H1 (cell line): Measurements from ENCODE around the gene GLB1L2. TPM values are rescaled to one million over a fixed set of nuclear protein-coding genes. Genes with fewer than 3 reads are reported as not detected.

ENCODE experiments used
- CTCF ChIA-PET: fragments of 300-600 bp; sonication (Branson Sonifier 250); formaldehyde crosslinking; loops from one replicate; lab custom pipeline; 2021; ENCODE audit not compliant: partially characterized antibody; lab: Charles Lee
- POLR2A ChIA-PET: fragments of 300-600 bp; sonication (Branson Sonifier 250); formaldehyde crosslinking; loops from one replicate; lab custom pipeline; 2021; ENCODE audit warnings: inconsistent platforms; ENCODE audit not compliant: partially characterized antibody; lab: Charles Lee
- DNase-seq, 2 experiments: peaks; one replicate each; pipeline versions ENCODE4 v3.0.0 to v3.0.0-alpha.2; 2010 to 2022; ENCODE audit warnings: low spot score in 2 of 2, low read depth in 1 of 2, mixed read lengths in 1 of 2
- FAIRE-seq: peaks from 2 replicates; lab custom pipeline; 2011; peaks lifted over from hg19 to GRCh38; lab: Jason Lieb, UNC
- H2AFZ ChIP-seq: 2 replicates; pipeline ENCODE4 v1.8.1; 2012; ENCODE audit warnings: low read length, inconsistent platforms
- H2AK5ac ChIP-seq: 2 replicates; pipeline ENCODE4 v1.6.1; 2013; ENCODE audit warnings: low read depth, low read length
- H2BK120ac ChIP-seq: replicated peaks from 2 replicates; pipeline ENCODE3; 2013; ENCODE audit warnings: low read depth, low read length, inconsistent platforms
- H2BK12ac ChIP-seq: 2 replicates; pipeline ENCODE4 v1.6.1; 2013; ENCODE audit warnings: low read depth, low read length
- H2BK15ac ChIP-seq: 2 replicates; pipeline ENCODE4 v1.6.1; 2013; ENCODE audit warnings: low read length
- H2BK20ac ChIP-seq: 2 replicates; pipeline ENCODE4 v1.6.1; 2013; ENCODE audit warnings: low read length
- H2BK5ac ChIP-seq: 2 replicates; pipeline ENCODE4 v1.6.1; 2013; ENCODE audit warnings: low read depth, low read length
- H3K14ac ChIP-seq: 2 replicates; pipeline ENCODE4 v1.6.1; 2013; ENCODE audit warnings: inconsistent platforms; ENCODE audit not compliant: insufficient read length
- H3K18ac ChIP-seq: 2 replicates; pipeline ENCODE4 v1.6.1; 2013; ENCODE audit warnings: low read length; ENCODE audit errors: extremely low read depth
- H3K23ac ChIP-seq: 2 replicates; pipeline ENCODE4 v1.6.1; 2013; ENCODE audit warnings: inconsistent platforms; ENCODE audit not compliant: insufficient read length
- H3K23me2 ChIP-seq: 2 replicates; pipeline ENCODE4 v1.6.1; 2013; ENCODE audit warnings: low read depth, low read length
- H3K27ac ChIP-seq: 2 replicates; pipeline ENCODE4 v1.6.1; 2011; ENCODE audit warnings: low read depth, low read length, inconsistent platforms
- H3K27me3 ChIP-seq, 4 experiments: replicated peaks in 1 of 4; 1 replicate in 1 of 4; 2 replicates in 3 of 4; pipeline versions ENCODE4 v1.6.1 to v1.8.1; 2011 to 2013; ENCODE audit warnings: low read length in 3 of 4, mild to moderate bottlenecking in 3 of 4, inconsistent platforms in 2 of 4, mixed read lengths in 2 of 4, moderate library complexity in 1 of 4; ENCODE audit not compliant: control insufficient read depth in 3 of 4, insufficient read depth in 3 of 4; ENCODE audit errors: extremely low read depth in 1 of 4
- H3K36me3 ChIP-seq, 4 experiments: 2 replicates each; pipeline versions ENCODE4 v1.6.1 to v1.8.1; 2011 to 2013; ENCODE audit warnings: mild to moderate bottlenecking in 4 of 4, low read length in 3 of 4, moderate library complexity in 2 of 4, control low read depth in 1 of 4, inconsistent platforms in 1 of 4; ENCODE audit not compliant: insufficient read depth in 4 of 4, control insufficient read depth in 2 of 4
- H3K4ac ChIP-seq: replicated peaks from 2 replicates; pipeline ENCODE3; 2013; ENCODE audit warnings: low read length, low read depth, mixed read lengths, inconsistent platforms; ENCODE audit not compliant: insufficient read length
- H3K4me1 ChIP-seq, 4 experiments: replicated peaks in 1 of 4; 1 replicate in 1 of 4; 2 replicates in 3 of 4; pipeline versions ENCODE4 v1.6.1 to v1.8.1; 2011 to 2013; ENCODE audit warnings: low read length in 3 of 4, inconsistent platforms in 2 of 4, mixed read lengths in 1 of 4; ENCODE audit not compliant: insufficient read depth in 4 of 4, control insufficient read depth in 3 of 4
- H3K4me2 ChIP-seq, 2 experiments: 2 replicates each; pipeline versions ENCODE4 v1.6.1 to v1.8.1; 2011 to 2013; ENCODE audit warnings: low read depth in 2 of 2, low read length in 2 of 2, control low read depth in 1 of 2, inconsistent platforms in 1 of 2, mild to moderate bottlenecking in 1 of 2; ENCODE audit not compliant: insufficient read depth in 1 of 2
- H3K4me3 ChIP-seq, 4 experiments: fragments of 200-600, 300-600 bp in 1 of 4; sonication (generic), shearing (Covaris generic), sonication (Bioruptor Twin) in 1 of 4; 2 replicates each; pipeline versions ENCODE4 v1.5.1 to v1.8.1; 2011 to 2016; ENCODE audit warnings: low read length in 4 of 4, low read depth in 3 of 4, control low read depth in 2 of 4, inconsistent platforms in 2 of 4, mild to moderate bottlenecking in 2 of 4, mixed read lengths in 1 of 4, moderate library complexity in 1 of 4; ENCODE audit not compliant: insufficient read depth in 2 of 4; ENCODE audit errors: extremely low read depth in 1 of 4
- H3K56ac ChIP-seq: replicated peaks from 2 replicates; pipeline ENCODE3; 2013; ENCODE audit warnings: low read depth, mild to moderate bottlenecking, mixed read lengths, low read length, inconsistent platforms; ENCODE audit not compliant: insufficient read length
- H3K79me1 ChIP-seq: 2 replicates; pipeline ENCODE4 v1.6.1; 2013; ENCODE audit warnings: low read depth, low read length, control low read depth
- H3K79me2 ChIP-seq, 2 experiments: 2 replicates each; pipeline versions ENCODE4 v1.6.1 to v1.8.1; 2012 to 2013; ENCODE audit warnings: low read length in 2 of 2, mild to moderate bottlenecking in 2 of 2, inconsistent platforms in 1 of 2; ENCODE audit not compliant: insufficient read depth in 2 of 2, control insufficient read depth in 1 of 2
- H3K9ac ChIP-seq, 4 experiments: replicated peaks in 1 of 4; 1 replicate in 1 of 4; 2 replicates in 3 of 4; pipeline versions ENCODE4 v1.6.1 to v1.8.1; 2011 to 2013; ENCODE audit warnings: low read depth in 3 of 4, low read length in 3 of 4, control low read depth in 2 of 4, mild to moderate bottlenecking in 2 of 4, moderate library complexity in 2 of 4, inconsistent platforms in 1 of 4; ENCODE audit errors: extremely low read depth in 1 of 4
- H3K9me3 ChIP-seq, 2 experiments: 2 replicates each; pipeline versions ENCODE4 v1.6.1 to v1.8.1; 2012 to 2013; ENCODE audit warnings: mild to moderate bottlenecking in 2 of 2, moderate library complexity in 2 of 2, control low read depth in 1 of 2, inconsistent platforms in 1 of 2, low read depth in 1 of 2, low read length in 1 of 2, mixed read lengths in 1 of 2; ENCODE audit not compliant: insufficient read depth in 2 of 2
- H4K20me1 ChIP-seq, 2 experiments: replicated peaks in 1 of 2; 2 replicates each; pipeline versions ENCODE3 to v1.8.1; 2011 to 2013; ENCODE audit warnings: inconsistent platforms in 2 of 2, low read length in 2 of 2, mild to moderate bottlenecking in 1 of 2; ENCODE audit not compliant: insufficient read depth in 2 of 2, control insufficient read depth in 1 of 2
- H4K5ac ChIP-seq: 2 replicates; pipeline ENCODE4 v1.6.1; 2013; ENCODE audit warnings: low read length, low read depth, mixed read lengths, inconsistent platforms; ENCODE audit not compliant: insufficient read length
- H4K8ac ChIP-seq: 2 replicates; pipeline ENCODE4 v1.8.0; 2013; ENCODE audit warnings: mild to moderate bottlenecking, moderate library complexity, low read length, inconsistent platforms; ENCODE audit not compliant: insufficient read depth; ENCODE audit errors: extremely low read depth
- H4K91ac ChIP-seq: replicated peaks from 2 replicates; pipeline ENCODE3; 2013; ENCODE audit warnings: low read length, mixed read lengths, inconsistent platforms; ENCODE audit not compliant: insufficient read length
- CHD1 ChIP-seq: IDR thresholded peaks from 2 replicates; pipeline ENCODE4 v1.6.1; 2012; ENCODE audit warnings: low read depth, low read length, improper control_type of control experiment
- CTBP2 ChIP-seq: IDR thresholded peaks from 2 replicates; pipeline ENCODE4 v1.7.0; 2011; ENCODE audit warnings: borderline replicate concordance, mild to moderate bottlenecking, moderate library complexity, mixed read lengths, low read length; ENCODE audit not compliant: insufficient read depth, insufficient read length
- WGBS, 2 experiments: shearing (Covaris generic) in 1 of 2; methylation state at CpG; one replicate each; pipeline versions ENCODE4 v1.1.6 to v1.1.7; 2013 to 2015; ENCODE audit warnings: low lambda C conversion rate in 2 of 2, mixed read lengths in 2 of 2, inconsistent platforms in 1 of 2, low coverage in 1 of 2, missing lambda C conversion rate in 1 of 2; ENCODE audit not compliant: insufficient replicate concordance in 2 of 2, insufficient coverage in 1 of 2, insufficient read length in 1 of 2; ENCODE audit errors: extremely low coverage in 1 of 2, missing lambda C conversion rate in 1 of 2; 5-methylcytosine and 5-hydroxymethylcytosine counted together
- polyA plus RNA-seq, 7 experiments: library from polyadenylated mRNA; depleted of rRNA in 3 of 7; stranded (reverse) in 5 of 7; unstranded in 2 of 7; fragments of >200 nt in 5 of 7; fragments of 200-250 nt in 2 of 7; gene quantifications; 1 replicate in 5 of 7; 2 replicates in 1 of 7; 4 replicates in 1 of 7; pipeline versions ENCODE4 v1.2.1 to v1.2.3, GENCODE V29; 2011 to 2013; ENCODE audit warnings: missing spikeins in 2 of 7, mixed read lengths in 2 of 7
- total RNA-seq: library from RNA; stranded (reverse); fragmentation: NEBNext Ultra II Directional; extraction: Animal tissue kit (Norgen Biotek cat#: 25700); gene quantifications from 2 replicates; pipeline ENCODE4 v1.2.1, GENCODE V29; 2021

The GLB1L2 gene
- total and polyA plus RNA-seq, 2 of the 8 experiments (the other 6 are each of a cell fraction or from before 2014, with no cell fraction given), result 4.4 to 7.9 TPM

- Histone ChIP-seq H2AFZ (no peak overlapping the region), H3K14ac (no peak overlapping the region), H3K56ac (no peak overlapping the region), H4K8ac (no peak overlapping the region), H3K4me2 (no peak overlapping the region), H3K23ac (no peak overlapping the region), H2AK5ac (no peak overlapping the region), H4K5ac (no peak overlapping the region), H3K9ac (no peak overlapping the region), H2BK120ac (no peak overlapping the region), H3K4ac (no peak overlapping the region), H4K91ac (no peak overlapping the region), H2BK12ac (no peak overlapping the region)
- 95% methylated on average over 22 of the region's 24 CpGs; no CpG with 5 or more reads in 1 of the 2 experiments for WGBS, 2 experiments
- FAIRE-seq, result no peak
- CTCF ChIA-PET, result no interaction called here
- TF ChIP-seq CHD1 (no peak), CTBP2 (no peak)
- TF ChIP-seq, all 59 proteins: peak for 0
- no peak overlapping the region for H3K27ac ChIP-seq
- no peak overlapping the region for H2BK15ac ChIP-seq
- no peak for DNase-seq
- peaks cover 0 to 11% of the 10 kb centered on the region in 2 experiments for H4K20me1 ChIP-seq
- no peaks in the 10 kb centered on the region for H3K79me1 ChIP-seq
- H3K9me3 ChIP-seq, result no peaks in the 10 kb centered on the region
- H3K23me2 ChIP-seq, result no peaks in the 10 kb centered on the region
- H3K36me3 ChIP-seq, result peaks cover 0 to 14% (median 6%) of the 10 kb centered on the region in 4 experiments; a peak in 5 of 8 replicates
- POLR2A ChIA-PET, result no interaction called here
- peaks cover 0 to 3% (median 0%) of the 10 kb centered on the region in 4 experiments; a peak in 1 of 7 replicates for H3K4me1 ChIP-seq
- no peaks in the 10 kb centered on the region for H3K79me2 ChIP-seq
- no peak overlapping the region for H3K18ac ChIP-seq
- no peak overlapping the region for H3K4me3 ChIP-seq
- no peak overlapping the region for H2BK20ac ChIP-seq
- no peak overlapping the region for H2BK5ac ChIP-seq
- no peaks in the 10 kb centered on the region; a peak in 1 of 7 replicates for H3K27me3 ChIP-seq
These were observed 51.0 kb downstream of the GLB1L2 start for GRCh38 chr11:134382830-134383229.
